ENCODE results near the gene LENG9.

Gene LENG9

GRCh38 chr19:54434873-54435214, 28.7 kb downstream of the LENG9 start:
- DNase-seq = no peak

- no peak for DNase-seq
Measured at GRCh38 chr19:54434112-54434872, 29.3 kb downstream of the LENG9 start.

- no peak for DNase-seq
Measured at GRCh38 chr19:54433697-54434096, 29.9 kb downstream of the LENG9 start.

GRCh38 chr19:54432144-54432738, 31.3 kb downstream of the LENG9 start:
- DNase-seq = no peak

- DNase-seq = no peak
Measured at GRCh38 chr19:54431255-54431838, 32.2 kb downstream of the LENG9 start.

GRCh38 chr19:54430306-54431254, 33.0 kb downstream of the LENG9 start:
- peak; percentile 49 for DNase-seq

GRCh38 chr19:54429545-54430227, 33.9 kb downstream of the LENG9 start:
- no peak for DNase-seq

GRCh38 chr19:54429176-54429495, 34.4 kb downstream of the LENG9 start:
- no peak for DNase-seq

- DNase-seq = no peak
Measured at GRCh38 chr19:54428323-54429175, 35.0 kb downstream of the LENG9 start.

GRCh38 chr19:54427586-54427985, 36.0 kb downstream of the LENG9 start:
- no peak for DNase-seq

- no peak for DNase-seq
Measured at GRCh38 chr19:54426291-54426931, 37.2 kb downstream of the LENG9 start.

- DNase-seq = no peak
Measured at GRCh38 chr19:54425382-54425723, 38.2 kb downstream of the LENG9 start.

GRCh38 chr19:54424660-54425381, 38.8 kb downstream of the LENG9 start:
- DNase-seq = no peak

GRCh38 chr19:54424201-54424600, 39.4 kb downstream of the LENG9 start:
- DNase-seq = no peak

- no peak for DNase-seq
Measured at GRCh38 chr19:54422136-54422535, 41.4 kb downstream of the LENG9 start.

GRCh38 chr19:54421521-54421920, 42.1 kb downstream of the LENG9 start:
- DNase-seq = no peak

- DNase-seq = no peak
Measured at GRCh38 chr19:54421169-54421516, 42.4 kb downstream of the LENG9 start.

- no peak for DNase-seq
Measured at GRCh38 chr19:54420383-54421168, 43.0 kb downstream of the LENG9 start.

GRCh38 chr19:54420068-54420382, 43.6 kb downstream of the LENG9 start:
- DNase-seq = no peak
